ENCODE results near the gene NEURL4. TPM values are rescaled to one million over a fixed set of nuclear protein-coding genes. Genes with fewer than 3 reads are reported as not detected.

Gene NEURL4
- total RNA-seq, 1 donor: 19.4 TPM

DNA sequence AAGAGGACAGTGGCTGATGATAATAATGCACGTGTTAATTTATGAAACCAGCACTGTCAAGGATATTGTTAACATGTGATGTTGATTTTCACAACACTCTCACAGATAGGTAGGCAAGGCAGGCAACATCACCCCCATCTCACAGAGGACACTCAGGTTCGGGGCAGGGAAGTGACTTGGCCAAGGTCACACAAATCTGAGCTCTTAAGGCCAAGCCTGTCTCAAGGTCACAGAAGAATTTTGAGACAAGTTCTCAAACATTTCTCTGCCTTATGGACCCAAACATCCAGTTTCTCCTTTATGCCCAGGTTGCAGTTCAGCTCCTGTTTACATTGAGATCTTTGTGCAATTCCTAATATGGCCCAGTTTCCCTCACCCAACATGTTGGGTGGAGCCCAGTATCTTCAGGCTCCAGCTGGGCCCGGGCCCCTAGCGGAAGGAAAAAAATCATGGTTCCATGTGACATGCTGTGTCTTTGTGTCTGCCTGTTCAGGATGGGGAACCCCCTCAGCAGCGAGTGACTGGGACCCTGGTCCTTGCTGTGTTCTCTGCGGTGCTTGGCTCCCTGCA lies 46.3 kb downstream of the NEURL4 start:
- TF ChIP-seq, protein P1, sequence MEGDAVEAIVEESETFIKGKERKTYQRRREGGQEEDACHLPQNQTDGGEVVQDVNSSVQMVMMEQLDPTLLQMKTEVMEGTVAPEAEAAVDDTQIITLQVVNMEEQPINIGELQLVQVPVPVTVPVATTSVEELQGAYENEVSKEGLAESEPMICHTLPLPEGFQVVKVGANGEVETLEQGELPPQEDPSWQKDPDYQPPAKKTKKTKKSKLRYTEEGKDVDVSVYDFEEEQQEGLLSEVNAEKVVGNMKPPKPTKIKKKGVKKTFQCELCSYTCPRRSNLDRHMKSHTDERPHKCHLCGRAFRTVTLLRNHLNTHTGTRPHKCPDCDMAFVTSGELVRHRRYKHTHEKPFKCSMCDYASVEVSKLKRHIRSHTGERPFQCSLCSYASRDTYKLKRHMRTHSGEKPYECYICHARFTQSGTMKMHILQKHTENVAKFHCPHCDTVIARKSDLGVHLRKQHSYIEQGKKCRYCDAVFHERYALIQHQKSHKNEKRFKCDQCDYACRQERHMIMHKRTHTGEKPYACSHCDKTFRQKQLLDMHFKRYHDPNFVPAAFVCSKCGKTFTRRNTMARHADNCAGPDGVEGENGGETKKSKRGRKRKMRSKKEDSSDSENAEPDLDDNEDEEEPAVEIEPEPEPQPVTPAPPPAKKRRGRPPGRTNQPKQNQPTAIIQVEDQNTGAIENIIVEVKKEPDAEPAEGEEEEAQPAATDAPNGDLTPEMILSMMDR (IDR thresholded peaks at IDR 0.05; ENCODE audit: insufficient read depth, low read depth, low read length): no peak
- DNase-seq (ENCODE audit: low read depth): peak; percentile 28
- no peak overlapping the region for H3K4me3 ChIP-seq (ENCODE audit: low read depth, low read length)

DNA sequence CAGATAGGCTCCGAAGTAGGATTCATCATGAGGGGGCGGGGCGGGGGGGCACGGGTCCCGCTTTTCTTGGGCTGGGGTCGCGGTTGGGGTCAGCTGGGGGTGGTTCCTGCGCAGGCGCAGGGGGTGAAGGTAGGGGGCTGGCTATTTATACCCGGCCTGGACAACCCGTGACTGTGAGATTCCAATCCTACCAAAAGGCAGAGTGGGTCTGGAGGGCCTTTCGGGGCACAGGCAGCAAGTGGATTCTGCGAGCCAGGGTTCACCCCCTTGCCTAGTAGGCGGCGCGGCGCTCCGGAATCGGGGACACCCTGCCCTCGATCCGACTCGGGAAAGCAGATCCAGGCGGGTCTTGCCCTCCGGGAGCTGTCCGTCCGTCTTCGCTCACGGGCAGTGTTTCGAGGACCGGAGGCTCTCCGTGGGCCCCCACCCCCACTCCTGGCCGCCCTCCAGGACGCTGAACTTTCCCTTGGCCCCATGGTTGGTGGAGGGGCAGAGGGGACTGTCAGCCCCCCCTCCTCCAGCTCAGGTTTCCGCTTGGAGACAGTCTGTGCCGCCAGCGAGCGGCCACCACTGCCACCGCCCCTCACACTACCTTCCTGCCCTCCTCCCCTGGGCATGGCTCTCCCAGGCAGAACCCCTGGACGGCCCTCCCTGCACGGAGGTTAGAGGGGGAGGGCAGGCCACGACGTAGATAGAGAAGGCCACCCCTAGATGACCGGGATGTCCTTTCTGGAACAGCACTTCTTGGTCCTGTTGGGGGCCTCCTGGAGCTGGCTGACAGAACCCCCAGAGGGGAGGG lies 47.0 kb downstream of the NEURL4 start:
- H3K4me3 ChIP-seq (ENCODE audit: low read depth, low read length): peak overlapping the region; percentile 63
- TF ChIP-seq, protein P1 (IDR thresholded peaks at IDR 0.05; ENCODE audit: insufficient read depth, low read depth, low read length): no peak
- DNase-seq (ENCODE audit: low read depth): no peak

DNA sequence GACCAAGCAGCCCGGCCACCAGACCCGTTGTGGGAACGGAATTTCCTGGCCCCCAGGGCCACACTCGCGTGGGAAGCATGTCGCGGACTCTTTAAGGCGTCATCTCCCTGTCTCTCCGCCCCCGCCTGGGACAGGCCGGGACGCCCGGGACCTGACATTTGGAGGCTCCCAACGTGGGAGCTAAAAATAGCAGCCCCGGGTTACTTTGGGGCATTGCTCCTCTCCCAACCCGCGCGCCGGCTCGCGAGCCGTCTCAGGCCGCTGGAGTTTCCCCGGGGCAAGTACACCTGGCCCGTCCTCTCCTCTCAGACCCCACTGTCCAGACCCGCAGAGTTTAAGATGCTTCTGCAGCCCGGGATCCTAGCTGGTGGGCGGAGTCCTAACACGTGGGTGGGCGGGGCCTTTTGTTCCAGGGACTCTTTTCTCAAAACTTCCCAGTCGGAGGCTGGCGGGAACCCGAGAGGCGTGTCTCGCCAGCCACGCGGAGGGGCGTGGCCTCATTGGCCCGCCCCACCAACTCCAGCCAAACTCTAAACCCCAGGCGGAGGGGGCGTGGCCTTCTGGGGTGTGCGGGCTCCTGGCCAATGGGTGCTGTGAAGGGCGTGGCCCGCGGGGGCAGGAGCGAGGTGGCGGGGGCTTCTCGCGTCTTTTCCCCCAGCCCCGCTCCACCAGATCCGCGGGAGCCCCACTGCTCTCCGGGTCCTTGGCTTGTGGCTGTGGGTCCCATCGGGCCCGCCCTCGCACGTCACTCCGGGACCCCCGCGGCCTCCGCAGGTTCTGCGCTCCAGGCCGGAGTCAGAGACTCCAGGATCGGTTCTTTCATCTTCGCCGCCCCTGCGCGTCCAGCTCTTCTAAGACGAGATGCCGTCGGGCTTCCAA lies 47.8 kb downstream of the NEURL4 start, which contains the start of gene SLC2A4:
Gene SLC2A4, plus strand, starts transcription at position 645 of the 879 bp plus-strand sequence. Its CDS starts 217 bp downstream, at position 862.
- DNase-seq (ENCODE audit: low read depth): peak; percentile 94
- peak within 1 kb of the TSS; percentile 63 for H3K4me3 ChIP-seq (ENCODE audit: low read depth, low read length)
- TF ChIP-seq, protein P1 (IDR thresholded peaks at IDR 0.05; ENCODE audit: insufficient read depth, low read depth, low read length): no peak

DNA sequence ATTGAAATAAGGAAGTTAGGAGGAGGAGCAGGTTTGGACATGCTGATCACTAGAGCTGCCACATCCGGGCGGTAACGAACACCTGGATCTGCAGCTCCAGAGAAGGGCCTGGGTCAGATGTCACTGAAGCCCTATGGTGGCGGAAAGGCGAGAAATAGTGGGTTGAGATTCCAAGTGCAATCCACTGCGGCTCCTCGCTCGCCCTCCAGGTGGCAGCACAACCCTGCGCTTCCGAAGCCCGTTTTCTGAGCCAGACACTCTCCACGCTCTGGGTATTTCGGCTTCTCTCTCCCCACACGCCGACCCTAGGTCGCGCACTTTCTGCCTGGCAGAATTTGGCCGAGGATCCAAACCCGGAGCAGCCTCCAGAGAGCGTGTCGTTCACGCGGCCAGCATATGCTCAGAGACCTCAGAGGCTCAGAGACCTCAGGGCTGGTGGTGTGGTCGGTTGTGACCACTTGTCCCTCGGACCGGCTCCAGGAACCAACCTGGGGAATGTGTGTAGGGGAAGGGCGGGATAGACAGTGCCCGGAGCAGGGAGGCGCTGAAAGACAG lies 48.5 kb downstream of the NEURL4 start:
- DNase-seq (ENCODE audit: low read depth): peak; percentile 78
- TF ChIP-seq, protein P1 (IDR thresholded peaks at IDR 0.05; ENCODE audit: insufficient read depth, low read depth, low read length): peak; percentile 92
- H3K4me3 ChIP-seq (ENCODE audit: low read depth, low read length): peak overlapping the region; percentile 50

DNA sequence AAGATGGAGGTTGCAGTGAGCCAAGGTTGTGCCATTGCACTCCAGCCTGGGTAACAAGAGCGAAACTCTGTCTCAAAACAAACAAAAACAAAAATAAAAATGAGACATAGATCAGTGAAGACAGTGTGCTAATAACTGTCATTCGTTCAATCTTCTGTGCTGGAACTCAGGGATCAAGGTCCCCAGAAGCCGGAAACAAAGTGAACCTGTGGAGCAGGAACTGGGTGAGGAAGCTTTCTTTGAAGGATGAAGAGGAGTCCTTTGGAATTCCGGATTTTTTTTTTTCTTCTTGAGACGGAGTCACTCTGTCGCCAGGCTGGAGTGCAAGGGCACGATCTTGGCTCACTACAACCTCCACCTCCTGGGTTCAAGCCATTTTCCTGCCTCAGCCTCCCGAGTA lies 49.7 kb downstream of the NEURL4 start:
- TF ChIP-seq, protein P1 (IDR thresholded peaks at IDR 0.05; ENCODE audit: insufficient read depth, low read depth, low read length): no peak
- no peak overlapping the region for H3K4me3 ChIP-seq (ENCODE audit: low read depth, low read length)
- DNase-seq (ENCODE audit: low read depth): no peak

DNA sequence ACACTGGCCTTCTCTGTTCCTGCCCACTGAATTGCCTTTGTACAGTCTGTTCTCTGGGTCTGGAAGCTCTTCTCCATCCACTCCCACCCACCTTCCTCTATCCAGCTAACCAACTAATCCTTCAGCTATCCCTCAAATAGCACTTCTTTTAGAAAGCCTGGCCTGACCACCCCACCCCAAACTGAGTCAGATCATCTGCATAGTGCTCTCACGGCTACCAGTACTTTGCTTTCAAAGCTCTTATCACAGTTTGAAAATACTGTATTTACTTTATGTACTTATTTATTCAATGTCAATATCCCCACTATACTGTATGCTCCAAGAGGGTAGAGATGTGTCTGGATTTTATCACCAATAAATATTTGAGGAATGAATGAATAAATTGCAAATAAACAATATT lies 62.4 kb downstream of the NEURL4 start:
- no peak for DNase-seq (ENCODE audit: low read depth)
- H3K4me3 ChIP-seq (ENCODE audit: low read depth, low read length): no peak overlapping the region
- TF ChIP-seq, protein P1 (IDR thresholded peaks at IDR 0.05; ENCODE audit: insufficient read depth, low read depth, low read length): no peak
